WERI-Rb-1 (cell line): ENCODE measurements around the gene PILRB.

Experiments
- DNase-seq: peaks from one replicate; pipeline ENCODE4 v3.0.0-alpha.2; 2020
- H3K27ac ChIP-seq: fragments of 250-450 bp; sonication (Bioruptor Pico); 2 replicates; pipeline ENCODE4 v1.5.1; 2020; ENCODE audit warnings: mild to moderate bottlenecking, moderate library complexity
- H3K27me3 ChIP-seq: fragments of 250-450 bp; sonication (Bioruptor Pico); 2 replicates; pipeline ENCODE4 v1.5.1; 2021; ENCODE audit warnings: mild to moderate bottlenecking, low read depth, moderate library complexity; ENCODE audit not compliant: insufficient read depth, severe bottlenecking
- H3K36me3 ChIP-seq: fragments of 250-450 bp; sonication (Bioruptor Pico); 2 replicates; pipeline ENCODE4 v1.5.1; 2020; ENCODE audit warnings: mild to moderate bottlenecking, moderate library complexity
- H3K4me3 ChIP-seq: 2 replicates; pipeline ENCODE4 v1.5.1; 2011; ENCODE audit warnings: low read depth, mild to moderate bottlenecking, control low read depth, low read length
- H3K9me3 ChIP-seq: fragments of 250-450 bp; sonication (Bioruptor Pico); 2 replicates; pipeline ENCODE4 v1.5.1; 2021; ENCODE audit warnings: mild to moderate bottlenecking, moderate library complexity; ENCODE audit not compliant: severe bottlenecking
- CTCF ChIP-seq: IDR thresholded peaks from 2 replicates; pipeline ENCODE4 v1.5.1; 2011; ENCODE audit warnings: low read depth, mild to moderate bottlenecking, control low read depth, inconsistent platforms, low read length

The PILRB gene

GRCh38 chr7:100384628-100385294 lies 26.8 kb downstream of the PILRB start:
- Histone ChIP-seq H3K36me3 (no peaks in the 10 kb centered on the region), H3K27me3 (no peaks in the 10 kb centered on the region), H3K4me3 (no peak overlapping the region), H3K9me3 (no peaks in the 10 kb centered on the region), H3K27ac (no peak overlapping the region)
- DNase-seq = no peak
- TF ChIP-seq CTCF = no peak

DNA sequence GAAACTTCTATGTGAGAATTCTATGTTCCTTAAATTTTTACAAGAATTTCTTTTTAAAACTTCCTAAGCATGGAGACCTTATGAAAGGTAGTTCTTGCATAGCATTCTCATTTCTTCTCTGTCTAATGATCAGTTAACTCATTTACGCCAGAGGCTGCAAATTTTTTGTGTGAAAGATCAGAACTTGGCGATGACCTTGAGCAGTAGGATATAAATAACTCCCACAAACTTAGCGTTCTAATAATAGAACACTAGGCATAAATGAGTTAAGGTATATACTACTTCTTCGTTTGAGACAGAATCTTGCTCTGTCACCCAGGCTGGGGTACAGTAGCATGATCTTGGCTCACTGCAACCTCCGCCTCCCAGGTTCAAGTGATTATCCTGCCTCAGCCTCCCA lies 29.0 kb downstream of the PILRB start:
- H3K9me3 ChIP-seq = no peaks in the 10 kb centered on the region
- H3K36me3 ChIP-seq = no peaks in the 10 kb centered on the region
- no peak for TF ChIP-seq CTCF
- DNase-seq = no peak
- H3K4me3 ChIP-seq = no peak overlapping the region
- no peak overlapping the region for H3K27ac ChIP-seq
- no peaks in the 10 kb centered on the region for H3K27me3 ChIP-seq

DNA sequence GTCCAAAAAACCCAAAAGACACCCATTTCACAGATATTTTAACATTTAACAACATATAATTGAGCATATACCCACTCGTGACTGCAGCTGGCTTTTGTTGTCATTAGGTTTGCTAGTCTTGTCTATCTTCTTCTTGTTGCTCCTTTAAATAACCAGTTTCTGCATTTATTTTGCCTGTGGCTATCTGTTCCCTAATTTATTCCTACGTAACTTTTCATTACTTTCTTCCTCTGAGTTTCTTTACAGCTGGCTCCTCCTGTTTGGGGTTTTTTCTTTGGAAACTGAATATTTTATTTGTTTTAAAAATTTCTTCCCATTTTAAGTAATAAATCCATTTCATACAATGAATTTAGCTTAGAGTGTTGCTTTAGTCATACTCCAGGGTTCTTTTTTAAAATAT lies 29.8 kb downstream of the PILRB start:
- H3K4me3 ChIP-seq = no peak overlapping the region
- H3K36me3 ChIP-seq = no peaks in the 10 kb centered on the region
- H3K27me3 ChIP-seq = no peaks in the 10 kb centered on the region
- H3K27ac ChIP-seq = no peak overlapping the region
- TF ChIP-seq CTCF = no peak
- no peak for DNase-seq
- H3K9me3 ChIP-seq = no peaks in the 10 kb centered on the region

DNA sequence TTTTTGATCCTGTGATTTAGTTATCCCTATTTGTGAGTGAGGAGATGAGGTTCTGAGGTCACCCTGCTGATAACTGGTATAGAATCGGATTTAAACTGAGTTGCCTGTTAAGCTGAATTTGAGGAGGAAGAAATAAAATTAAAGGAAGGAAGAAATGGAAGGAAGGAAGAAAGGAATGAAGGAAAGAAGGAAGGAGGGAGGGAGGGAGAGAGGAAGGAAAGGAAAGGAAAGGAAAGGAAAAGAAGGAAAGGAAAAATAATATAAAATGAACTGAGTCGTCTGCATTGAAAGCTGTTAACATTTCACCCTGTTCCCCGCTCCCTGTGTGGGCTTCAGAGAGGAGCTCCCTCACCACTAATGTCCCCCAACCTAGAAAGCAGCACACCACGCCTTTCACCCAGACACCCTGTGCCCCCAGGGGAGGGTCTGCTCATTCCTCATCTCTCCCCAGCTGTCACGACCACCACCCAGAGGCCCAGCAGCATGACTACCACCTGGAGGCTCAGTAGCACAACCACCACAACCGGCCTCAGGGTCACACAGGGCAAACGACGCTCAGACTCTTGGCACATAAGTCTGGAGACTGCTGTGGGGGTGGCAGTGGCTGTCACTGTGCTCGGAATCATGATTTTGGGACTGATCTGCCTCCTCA lies 31.6 kb downstream of the PILRB start:
- DNase-seq = no peak
- Histone ChIP-seq H3K27ac (no peak overlapping the region), H3K4me3 (no peak overlapping the region), H3K27me3 (no peaks in the 10 kb centered on the region), H3K36me3 (no peaks in the 10 kb centered on the region), H3K9me3 (no peaks in the 10 kb centered on the region)
- TF ChIP-seq CTCF = no peak

DNA sequence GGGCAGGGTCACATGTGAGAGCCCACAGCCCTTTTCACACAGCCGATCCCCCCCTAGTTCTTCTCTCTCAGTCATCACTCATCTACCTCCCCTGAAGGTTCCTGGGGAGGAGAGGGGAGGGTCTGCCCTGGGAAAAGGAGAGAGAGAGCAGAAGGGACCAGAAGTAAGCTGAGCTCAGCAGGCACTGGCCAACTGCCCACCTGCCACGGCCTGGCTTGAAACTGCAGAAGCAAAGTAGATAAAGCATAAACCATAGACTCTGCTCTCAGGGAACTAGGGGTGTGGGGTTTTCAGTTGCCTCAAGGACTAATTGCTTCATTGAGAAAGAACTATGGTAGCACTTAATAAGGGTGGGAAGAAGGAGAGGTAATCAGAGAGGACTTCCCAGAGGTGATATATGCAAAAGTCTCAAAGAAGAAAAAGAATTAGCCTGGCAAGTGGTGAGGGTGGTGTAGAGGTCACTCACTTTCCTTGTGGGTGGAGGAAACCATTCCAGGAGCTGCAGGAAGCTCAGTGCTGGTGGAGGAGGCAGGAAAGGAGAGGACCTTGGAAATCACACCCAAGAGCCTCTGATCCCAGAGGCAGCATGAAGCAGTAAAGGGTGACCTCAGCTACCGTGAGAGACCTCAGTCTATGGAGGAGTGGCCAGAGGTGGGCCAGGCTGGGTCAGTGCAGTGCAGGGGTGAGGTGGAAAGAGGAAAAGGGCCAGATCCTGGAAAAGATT lies 32.5 kb downstream of the PILRB start:
- H3K4me3 ChIP-seq = no peak overlapping the region
- no peak overlapping the region for H3K27ac ChIP-seq
- H3K27me3 ChIP-seq = no peaks in the 10 kb centered on the region
- DNase-seq = peak; percentile 21
- H3K9me3 ChIP-seq = no peaks in the 10 kb centered on the region
- H3K36me3 ChIP-seq = no peaks in the 10 kb centered on the region
- no peak for TF ChIP-seq CTCF
